ENCODE results near the gene HIGD1C.

- no peak for TF ChIP-seq POLR2AphosphoS5 (IDR thresholded peaks at IDR 0.05; ENCODE audit: low read depth, low read length)
- TF ChIP-seq POLR2A (IDR thresholded peaks at IDR 0.05; ENCODE audit: low read depth, low read length): no peak
Measured at GRCh38 chr12:50929831-50930230, 22.5 kb upstream of the HIGD1C start.

All from GM12891 (cell line).